Measurements from ENCODE around the gene JHY. TPM values are rescaled to one million over a fixed set of nuclear protein-coding genes. Genes with fewer than 3 reads are reported as not detected.

The JHY gene
- polyA plus RNA-seq, 1 donor = 1.3 TPM

DNA sequence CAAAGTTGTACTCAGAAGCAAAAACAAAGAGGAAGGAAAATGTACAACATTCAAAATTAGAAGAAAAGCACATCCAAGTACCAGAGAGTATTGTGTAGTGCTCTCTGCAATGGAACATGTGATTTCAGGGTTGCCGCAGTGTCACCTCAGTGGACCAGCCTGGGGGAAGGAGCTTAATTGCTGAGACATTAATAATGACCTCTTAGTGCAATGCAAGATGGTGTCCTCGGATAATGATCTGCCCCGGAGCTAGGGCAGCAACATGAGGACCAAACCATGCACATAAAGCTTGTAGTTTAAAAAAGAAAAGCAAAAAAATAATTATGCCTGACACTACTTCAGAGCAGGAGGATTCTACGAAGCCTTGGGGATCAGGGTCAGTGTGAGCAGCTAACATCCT, 11.3 kb upstream of the JHY start:
- no peak for DNase-seq (ENCODE audit: low read depth)

GRCh38 chr11:122872046-122872445, 10.5 kb upstream of the JHY start:
- no peak for DNase-seq (ENCODE audit: low read depth)

DNA sequence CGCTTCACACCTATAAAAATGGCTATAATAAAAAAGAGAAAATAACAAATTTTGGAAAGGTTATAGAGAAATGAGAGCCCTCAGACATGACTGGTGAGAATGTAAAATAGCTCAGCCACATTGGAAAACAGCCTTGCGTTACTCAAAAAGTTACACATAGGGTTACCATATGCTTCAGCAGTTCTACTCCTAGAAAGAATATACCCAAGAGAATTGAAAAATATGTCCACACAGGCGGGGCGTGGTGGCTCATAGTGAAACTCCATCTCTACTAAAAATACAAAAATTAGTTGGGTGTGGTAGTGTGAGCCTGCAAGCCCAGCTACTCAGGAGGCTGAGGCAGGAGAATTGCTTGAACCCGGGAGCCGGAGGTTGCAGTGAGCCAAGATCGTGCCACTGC, 7.6 kb upstream of the JHY start:
- no peak for DNase-seq (ENCODE audit: low read depth)

DNA sequence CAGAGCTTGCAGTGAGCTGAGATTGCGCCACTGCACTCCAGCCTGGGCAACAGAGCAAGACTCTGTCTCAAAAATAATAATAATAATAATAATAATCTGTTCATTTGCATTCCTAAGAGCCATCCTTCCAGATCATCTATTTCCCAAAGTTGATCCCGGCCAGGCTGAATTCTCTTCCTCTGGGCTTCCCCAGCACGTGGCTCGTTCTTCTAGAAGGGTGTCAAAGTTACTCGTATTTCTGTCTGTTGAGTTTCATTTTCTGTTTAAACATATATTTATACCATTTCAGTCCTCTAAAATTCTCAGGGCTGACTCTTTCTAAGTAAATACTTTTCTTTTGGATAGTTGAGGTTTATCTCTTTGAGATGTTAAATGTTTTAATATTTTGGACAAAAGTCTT, 4.8 kb upstream of the JHY start:
- no peak for DNase-seq (ENCODE audit: low read depth)

DNA sequence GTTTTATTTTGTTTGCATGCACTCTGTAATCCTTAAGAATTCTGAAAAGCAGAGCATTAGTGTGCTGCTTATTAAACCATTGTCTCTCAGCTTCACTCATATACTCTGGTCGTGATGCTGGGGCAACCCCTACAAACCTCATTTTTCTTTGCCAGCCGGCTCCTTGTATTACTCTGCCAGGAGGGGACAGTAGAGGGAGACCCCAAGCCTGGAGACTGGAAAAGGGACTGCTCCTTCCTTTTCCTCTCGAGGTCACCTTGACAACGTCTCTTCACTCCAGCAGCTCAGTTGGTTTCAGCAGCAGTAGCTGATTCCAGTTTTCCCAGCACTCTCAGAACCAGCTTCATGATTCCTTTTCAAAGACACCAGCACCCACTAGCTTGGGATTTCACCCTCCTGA, 2.8 kb upstream of the JHY start:
- no peak for DNase-seq (ENCODE audit: low read depth)

GRCh38 chr11:122882857-122883645, 492 bp downstream of the JHY start:
- peak; percentile 29 for DNase-seq (ENCODE audit: low read depth)

DNA sequence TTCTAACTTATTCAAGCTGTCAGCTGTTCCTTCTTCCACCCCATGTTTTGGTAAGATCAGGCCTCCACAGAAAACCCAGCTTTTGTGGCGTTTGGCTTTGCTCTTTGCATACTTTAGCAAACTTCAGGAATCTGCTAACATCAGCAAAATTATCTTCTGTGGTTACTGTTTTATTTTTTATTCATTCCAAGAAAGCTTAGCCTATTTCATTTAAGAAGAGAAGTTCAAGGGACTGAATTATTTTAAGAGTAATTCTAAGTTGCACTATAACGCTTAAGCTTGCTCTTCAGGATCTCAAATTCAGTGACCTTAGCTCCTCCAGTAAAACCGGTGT, 1.1 kb downstream of the JHY start:
- DNase-seq (ENCODE audit: low read depth) = no peak

- no peak for DNase-seq (ENCODE audit: low read depth)
Observed at GRCh38 chr11:122888162-122888561, 5.6 kb downstream of the JHY start.

- DNase-seq (ENCODE audit: low read depth) = no peak
Observed at GRCh38 chr11:122893131-122893530, 10.6 kb downstream of the JHY start.

- no peak for DNase-seq (ENCODE audit: low read depth)
Observed at GRCh38 chr11:122895563-122895962, 13.0 kb downstream of the JHY start.

GRCh38 chr11:122897606-122898210, 15.1 kb downstream of the JHY start:
- no peak for DNase-seq (ENCODE audit: low read depth)

- no peak for DNase-seq (ENCODE audit: low read depth)
Observed at GRCh38 chr11:122898799-122899198, 16.2 kb downstream of the JHY start.

- DNase-seq (ENCODE audit: low read depth) = no peak
Observed at GRCh38 chr11:122900587-122901202, 18.1 kb downstream of the JHY start.

- no peak for DNase-seq (ENCODE audit: low read depth)
Observed at GRCh38 chr11:122902951-122903350, 20.4 kb downstream of the JHY start.

- no peak for DNase-seq (ENCODE audit: low read depth)
Observed at GRCh38 chr11:122910775-122911174, 28.2 kb downstream of the JHY start.

DNA sequence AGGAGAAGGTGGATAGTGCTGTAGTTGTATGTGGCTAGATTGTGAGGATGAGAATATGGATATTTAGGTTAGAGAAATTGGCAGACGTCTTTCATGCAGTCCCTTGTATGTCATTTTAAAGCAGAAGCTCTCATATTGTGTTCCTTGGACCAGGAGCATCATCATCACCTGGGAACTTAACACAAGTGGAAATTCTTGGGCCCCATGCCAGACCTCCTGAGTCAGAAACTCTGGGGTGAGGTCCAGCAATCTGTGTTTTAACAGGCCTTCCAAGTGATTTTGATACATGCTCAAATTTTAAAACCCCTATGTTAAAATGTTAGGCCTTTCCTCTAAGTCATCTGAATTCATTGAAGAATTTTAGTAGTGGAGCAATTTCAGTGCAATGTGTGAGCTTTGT, 34.8 kb downstream of the JHY start:
- DNase-seq (ENCODE audit: low read depth) = no peak

- no peak for DNase-seq (ENCODE audit: low read depth)
Observed at GRCh38 chr11:122918734-122919133, 36.2 kb downstream of the JHY start.

GRCh38 chr11:122920579-122920978, 38.0 kb downstream of the JHY start:
- DNase-seq (ENCODE audit: low read depth) = no peak

DNA sequence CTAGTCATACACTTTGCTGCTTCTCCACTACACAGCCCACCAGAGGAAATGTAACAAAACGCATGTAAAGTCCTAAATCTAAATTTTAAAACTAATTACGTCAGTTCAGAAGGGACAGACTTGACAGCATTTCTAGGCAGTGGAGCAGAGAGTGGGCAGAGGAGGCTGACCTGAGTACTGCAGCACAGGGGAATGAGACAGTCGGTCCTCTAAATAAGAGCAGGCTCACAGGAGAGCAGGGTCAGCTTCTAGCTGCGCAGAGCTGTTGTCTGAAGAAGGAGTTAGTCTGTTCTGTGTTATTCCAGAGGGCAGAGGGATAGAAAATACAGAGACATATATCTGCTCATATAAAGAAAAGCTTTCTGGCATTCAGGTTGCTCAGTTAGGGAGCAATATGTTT, 40.3 kb downstream of the JHY start:
- DNase-seq (ENCODE audit: low read depth) = no peak

GRCh38 chr11:122923302-122923701, 40.7 kb downstream of the JHY start:
- no peak for DNase-seq (ENCODE audit: low read depth)

DNA sequence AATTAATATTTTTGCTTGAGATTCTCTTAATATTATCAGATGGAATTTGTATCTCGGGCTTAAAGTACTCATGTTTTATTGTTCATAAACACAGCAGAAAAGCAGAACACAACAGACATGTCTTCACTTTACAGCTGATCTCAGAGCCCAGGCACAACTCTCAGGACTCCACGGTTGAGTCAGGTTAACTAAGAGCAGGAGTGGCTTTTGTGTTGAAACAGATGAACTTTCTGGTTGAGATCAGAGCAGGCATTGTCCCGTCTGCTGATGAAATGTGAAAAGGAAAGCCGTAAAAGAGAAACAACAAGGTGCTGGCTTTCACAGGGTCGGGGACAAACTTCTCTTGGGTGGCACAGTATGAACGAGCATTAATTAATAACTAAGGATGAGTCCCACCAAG, 49.0 kb downstream of the JHY start:
- DNase-seq (ENCODE audit: low read depth) = no peak

DNA sequence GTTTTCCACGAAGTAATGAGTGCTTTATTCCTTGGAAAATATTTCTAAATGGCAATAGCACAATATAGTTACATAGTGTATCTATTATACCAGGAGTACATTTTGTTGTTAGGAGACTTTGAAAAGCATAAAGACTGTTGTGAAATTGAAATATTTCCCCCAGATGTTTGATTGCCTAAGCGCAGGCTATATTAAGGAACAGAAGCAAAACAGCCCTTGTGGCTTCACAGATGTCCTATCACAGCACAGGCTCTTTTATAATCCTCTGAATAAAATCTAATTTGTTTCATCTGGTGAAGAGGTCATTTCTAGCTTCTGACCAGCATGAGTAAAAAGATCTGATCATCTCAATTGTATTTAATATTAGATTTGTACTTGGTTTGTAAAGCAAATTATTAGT, 50.9 kb downstream of the JHY start:
- DNase-seq (ENCODE audit: low read depth) = no peak

DNA sequence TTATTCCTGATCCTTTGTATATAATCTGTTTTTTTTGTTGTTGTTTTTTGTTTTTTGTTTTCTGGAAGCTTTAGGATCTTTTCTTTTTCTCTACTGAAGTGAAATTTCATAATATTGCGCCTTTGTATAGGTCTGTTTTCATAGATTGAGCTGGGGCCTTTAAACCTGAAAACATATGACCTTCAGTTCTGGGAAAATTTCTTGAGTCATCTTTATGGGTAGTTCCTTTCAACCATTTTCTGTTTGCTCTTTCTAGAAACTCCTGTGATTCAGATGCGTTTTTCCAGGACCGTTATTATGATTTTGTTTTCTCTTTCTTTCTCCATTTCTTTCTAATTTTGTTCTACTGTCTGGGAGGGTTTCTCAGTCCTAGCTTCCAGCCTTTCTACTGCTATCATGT, 55.4 kb downstream of the JHY start:
- no peak for DNase-seq (ENCODE audit: low read depth)
